Sigmoid colon (tissue), 7 donors: ENCODE measurements around the gene KAZN. TPM values are rescaled to one million over a fixed set of nuclear protein-coding genes. Genes with fewer than 3 reads are reported as not detected.

Experiments used
- DNase-seq: peaks from one replicate; pipeline ENCODE4 v3.0.0-alpha.2; 2019
- H3K27ac ChIP-seq, 4 donors: fragments of 200-600 bp; sonication (generic); one replicate each; pipeline ENCODE4 v1.5.1; 2016 to 2019; ENCODE audit warnings: mild to moderate bottlenecking in 1 of 4
- H3K27me3 ChIP-seq, 3 donors: fragments of 200-600 bp; sonication (generic); one replicate each; pipeline ENCODE4 v1.5.1; 2019; ENCODE audit warnings: mild to moderate bottlenecking in 1 of 3
- H3K36me3 ChIP-seq, 4 donors: fragments of 200-600 bp; sonication (generic); one replicate each; pipeline ENCODE4 v1.5.1; 2016 to 2019
- H3K4me1 ChIP-seq, 4 donors: fragments of 200-600 bp; sonication (generic); one replicate each; pipeline ENCODE4 v1.5.1; 2017 to 2019
- H3K4me3 ChIP-seq, 4 donors: fragments of 200-600 bp; sonication (generic); one replicate each; pipeline ENCODE4 v1.5.1; 2017 to 2019; ENCODE audit warnings: mild to moderate bottlenecking in 2 of 4, moderate library complexity in 1 of 4
- H3K9me3 ChIP-seq, 4 donors: fragments of 200-600 bp in 3 of 4; sonication (generic) in 3 of 4; one replicate each; pipeline versions ENCODE4 v1.5.1 to v1.6.1; 2013 to 2019
- CTCF ChIP-seq, 4 experiments: fragments of 450-650 bp in 3 of 4; fragments of 200-600 bp in 1 of 4; IDR thresholded peaks; one replicate each; pipeline ENCODE4 v1.5.1; 2016 to 2019; ENCODE audit warnings: antibody characterized with exemption in 4 of 4, mild to moderate bottlenecking in 3 of 4, moderate library complexity in 2 of 4
- EP300 ChIP-seq, 4 donors: sonication (generic); formaldehyde crosslinking; IDR thresholded peaks; one replicate each; pipeline ENCODE4 v1.6.1; 2017; ENCODE audit warnings: antibody characterized with exemption in 4 of 4
- POLR2A ChIP-seq, 2 donors: fragments of 450-650 bp; IDR thresholded peaks; one replicate each; pipeline ENCODE4 v1.6.1; 2016; ENCODE audit warnings: antibody characterized with exemption in 2 of 2, mild to moderate bottlenecking in 2 of 2, moderate library complexity in 2 of 2
- POLR2AphosphoS5 ChIP-seq, 4 donors: sonication (generic); formaldehyde crosslinking; IDR thresholded peaks; one replicate each; pipeline ENCODE4 v1.6.1; 2017; ENCODE audit warnings: antibody characterized with exemption in 4 of 4
- WGBS, 2 donors: extraction: QIAGEN DNeasy Blood & Tissue Kit; methylation state at CpG; one replicate each; pipeline ENCODE4 v1.1.7; 2013; 5-methylcytosine and 5-hydroxymethylcytosine counted together
- intact Hi-C: fragments of 100-400 bp; cut with DNase I; formaldehyde crosslinking; loops from one replicate; pipeline ENCODE4 v1.15.1; 2023
- polyA plus RNA-seq, 3 donors: library from polyadenylated mRNA; stranded (reverse); fragments of 200-250 nt; gene quantifications; one replicate each; pipeline ENCODE4 v1.2.3, GENCODE V29; 2013
- total RNA-seq, 4 donors: library from RNA; depleted of rRNA; stranded (reverse); fragments of >200 nt; gene quantifications; one replicate each; pipeline ENCODE4 v1.1.0, GENCODE V29; 2016
- donor health status: healthy with polysubstance abuse.
- donor health status: Bipolar disorder and iron deficiency.
- donor health status: healthy.

KAZN gene
- total and polyA plus RNA-seq, 7 donors = 2.5 to 11.4 (median 5.6) TPM

- 84 to 87% methylated on average over 8 of the region's 8 CpGs for WGBS, 2 donors
- intact Hi-C loops = no loop called here
- Histone ChIP-seq H3K27me3 (no peaks in the 10 kb centered on the region), H3K4me3 (no peak overlapping the region), H3K27ac (no peak overlapping the region), H3K36me3 (no peaks in the 10 kb centered on the region), H3K4me1 (no peaks in the 10 kb centered on the region), H3K9me3 (no peaks in the 10 kb centered on the region)
- TF ChIP-seq CTCF (IDR thresholded peaks at IDR 0.05) = no peak
- TF ChIP-seq POLR2A (IDR thresholded peaks at IDR 0.05) = no peak
- DNase-seq = no peak
These were observed 55.0 kb downstream of the KAZN start for GRCh38 chr1:14653461-14653960.

- Histone ChIP-seq H3K4me1 (no peaks in the 10 kb centered on the region), H3K36me3 (no peaks in the 10 kb centered on the region), H3K9me3 (no peaks in the 10 kb centered on the region), H3K27me3 (no peaks in the 10 kb centered on the region), H3K27ac (no peak overlapping the region), H3K4me3 (no peak overlapping the region)
- no peak for DNase-seq
- WGBS, 2 donors = 62 to 70% methylated on average over 1 of the region's 1 CpG
- TF ChIP-seq POLR2A (IDR thresholded peaks at IDR 0.05) (no peak), CTCF (IDR thresholded peaks at IDR 0.05) (no peak), POLR2AphosphoS5 (IDR thresholded peaks at IDR 0.05) (no peak)
- intact Hi-C loops = no loop called here
These were observed 56.1 kb downstream of the KAZN start for GRCh38 chr1:14654554-14654953.

- no peak overlapping the region for H3K27ac ChIP-seq
- no peaks in the 10 kb centered on the region for H3K27me3 ChIP-seq
- no peak for TF ChIP-seq POLR2AphosphoS5 (IDR thresholded peaks at IDR 0.05)
- no peak for TF ChIP-seq POLR2A (IDR thresholded peaks at IDR 0.05)
- TF ChIP-seq EP300 (IDR thresholded peaks at IDR 0.05) = no peak
- TF ChIP-seq CTCF (IDR thresholded peaks at IDR 0.05) = no peak
- H3K36me3 ChIP-seq = no peaks in the 10 kb centered on the region
- WGBS, 2 donors = 89 to 94% methylated on average over 7 of the region's 7 CpGs
- no peak overlapping the region for H3K4me3 ChIP-seq
- intact Hi-C loops = no loop called here
- H3K9me3 ChIP-seq = no peaks in the 10 kb centered on the region
- H3K4me1 ChIP-seq = no peaks in the 10 kb centered on the region
- no peak for DNase-seq
These were observed 56.9 kb downstream of the KAZN start for GRCh38 chr1:14655385-14655784.

GRCh38 chr1:14656384-14656937 is 58.0 kb downstream of the KAZN start:
- H3K4me1 ChIP-seq = no peaks in the 10 kb centered on the region
- H3K36me3 ChIP-seq = no peaks in the 10 kb centered on the region
- no peak for DNase-seq
- WGBS, 2 donors = 91 to 93% methylated on average over 13 of the region's 13 CpGs
- H3K4me3 ChIP-seq = no peak overlapping the region
- H3K27me3 ChIP-seq = no peaks in the 10 kb centered on the region
- intact Hi-C loops = no loop called here
- no peak overlapping the region for H3K27ac ChIP-seq
- TF ChIP-seq CTCF (IDR thresholded peaks at IDR 0.05) (no peak), POLR2AphosphoS5 (IDR thresholded peaks at IDR 0.05) (no peak)
- no peaks in the 10 kb centered on the region for H3K9me3 ChIP-seq

- no peaks in the 10 kb centered on the region for H3K4me1 ChIP-seq
- intact Hi-C loops = no loop called here
- no peaks in the 10 kb centered on the region for H3K27me3 ChIP-seq
- no peak for DNase-seq
- no peaks in the 10 kb centered on the region for H3K9me3 ChIP-seq
- no peak for TF ChIP-seq POLR2A (IDR thresholded peaks at IDR 0.05)
- no peak for TF ChIP-seq CTCF (IDR thresholded peaks at IDR 0.05)
- TF ChIP-seq EP300 (IDR thresholded peaks at IDR 0.05) = no peak
- no peak for TF ChIP-seq POLR2AphosphoS5 (IDR thresholded peaks at IDR 0.05)
- no peak overlapping the region for H3K27ac ChIP-seq
- 64 to 75% methylated on average over 6 of the region's 6 CpGs for WGBS, 2 donors
- no peaks in the 10 kb centered on the region for H3K36me3 ChIP-seq
- no peak overlapping the region for H3K4me3 ChIP-seq
These were observed 60.2 kb downstream of the KAZN start for GRCh38 chr1:14658642-14659041.
